Activated CD8-positive, alpha-beta T cell treated with anti-CD3 and anti-CD28 coated beads for 36 hours (primary cell): ENCODE data around the gene NFXL1. TPM values are rescaled to one million over a fixed set of nuclear protein-coding genes. Genes with fewer than 3 reads are reported as not detected.

Experiments
- ATAC-seq: fragments of 200-7000 bp; cut with Tn5 transposase; one replicate; pipeline ENCODE4 v1.10.0; 2021; ENCODE audit warnings: mild to moderate bottlenecking, moderate library complexity
- CTCF ChIA-PET: fragments of 350-600 bp; sonication (Branson Sonifier 250); formaldehyde crosslinking; loops from one replicate; lab custom pipeline; 2021; ENCODE audit warnings: antibody characterized with exemption; lab: Charles Lee
- POLR2A ChIA-PET: fragments of 350-600 bp; sonication (Branson Sonifier 250); formaldehyde crosslinking; loops from one replicate; lab custom pipeline; 2021; ENCODE audit warnings: antibody characterized with exemption; lab: Charles Lee
- DNase-seq: peaks from one replicate; pipeline ENCODE4 v3.0.0-alpha.2; 2020
- H3K27ac Mint-ChIP-seq: one replicate; pipeline ENCODE4 v1.8.0; 2021; ENCODE audit warnings: mild to moderate bottlenecking, mixed read lengths
- H3K27me3 Mint-ChIP-seq: one replicate; pipeline ENCODE4 v1.8.0; 2021; ENCODE audit warnings: mixed read lengths
- H3K36me3 Mint-ChIP-seq: one replicate; pipeline ENCODE4 v1.8.0; 2021; ENCODE audit warnings: low read depth, mixed read lengths
- H3K4me1 Mint-ChIP-seq: one replicate; pipeline ENCODE4 v1.8.0; 2021; ENCODE audit warnings: low read depth, mixed read lengths
- H3K4me3 Mint-ChIP-seq: one replicate; pipeline ENCODE4 v1.8.0; 2021; ENCODE audit warnings: mild to moderate bottlenecking, moderate library complexity, mixed read lengths
- H3K9me3 Mint-ChIP-seq: one replicate; pipeline ENCODE4 v1.8.0; 2021; ENCODE audit warnings: mixed read lengths
- CTCF ChIP-seq: fragments of 200-600 bp; IDR thresholded peaks from one replicate; pipeline ENCODE4 v1.8.0; 2022; ENCODE audit warnings: antibody characterized with exemption, mild to moderate bottlenecking
- intact Hi-C: fragments of 100-400 bp; cut with micrococcal nuclease; formaldehyde crosslinking; loops from one replicate; pipeline ENCODE4 v1.10.0; 2022
- total RNA-seq, 2 experiments: library from RNA; stranded (reverse); gene quantifications; one replicate each; pipeline ENCODE4 v1.2.3, GENCODE V29; 2021

Gene NFXL1
- total RNA-seq, 2 experiments from 2014 or later = 14.0 to 14.5 TPM

GRCh38 chr4:47837908-47838294 is 76.5 kb downstream of the NFXL1 start, which contains the start of gene CORIN:
Gene CORIN (minus strand): TSS chr4:47838067. CDS start chr4:47837949, 118 bp downstream.
- ChIA-PET CTCF (interaction anchor here (1.4 to 3.3 kb wide), 7 partner anchors 46 to 307 kb away, joined by 3 to 32 read pairs (median 5); no protein-coding TSS in a partner anchor), POLR2A (interaction anchor here (0.8 kb wide), 1 partner anchor 242 kb away, joined by 3 read pairs; no protein-coding TSS in a partner anchor)
- ATAC-seq (no peak), DNase-seq (peak; percentile 10)
- Mint-ChIP-seq H3K27ac (no peak within 1 kb of the TSS), H3K4me3 (peak within 1 kb of the TSS; percentile 74), H3K9me3 (no peaks in the 10 kb centered on the region), H3K36me3 (no peaks in the 10 kb centered on the region), H3K27me3 (peaks cover 9% of the 10 kb centered on the region), H3K4me1 (peaks cover 31% of the 10 kb centered on the region)
- TF ChIP-seq CTCF = no peak
- intact Hi-C loops = loop anchor here (5.0 kb wide), 1 partner anchor 151 kb away; no protein-coding TSS in a partner anchor

GRCh38 chr4:47837094-47837907 is 77.1 kb downstream of the NFXL1 start:
- Mint-ChIP-seq H3K27me3 (peaks cover 9% of the 10 kb centered on the region), H3K4me1 (peaks cover 31% of the 10 kb centered on the region), H3K4me3 (peak overlapping the region; percentile 74), H3K36me3 (no peaks in the 10 kb centered on the region), H3K9me3 (no peaks in the 10 kb centered on the region), H3K27ac (no peak overlapping the region)
- TF ChIP-seq CTCF = no peak
- ChIA-PET CTCF (interaction anchor here (0.7 to 3.3 kb wide), 23 partner anchors 10 to 308 kb away, joined by 3 to 32 read pairs (median 5); no protein-coding TSS in a partner anchor), POLR2A (interaction anchor here (0.6 to 0.8 kb wide), 2 partner anchors 243 to 887 kb away, joined by 3 to 4 read pairs; no protein-coding TSS in a partner anchor)
- DNase-seq (peak; percentile 62), ATAC-seq (peak; percentile 67)
- intact Hi-C loops = loop anchor here (5.0 kb wide), 1 partner anchor 150 kb away; no protein-coding TSS in a partner anchor

GRCh38 chr4:47836641-47837093 is 77.7 kb downstream of the NFXL1 start:
- H3K4me1 Mint-ChIP-seq = peaks cover 31% of the 10 kb centered on the region
- POLR2A ChIA-PET = interaction anchor here (0.6 kb wide), 1 partner anchor 886 kb away, joined by 4 read pairs; no protein-coding TSS in a partner anchor
- H3K9me3 Mint-ChIP-seq = no peaks in the 10 kb centered on the region
- peak; percentile 63 for TF ChIP-seq CTCF
- peak overlapping the region; percentile 74 for H3K4me3 Mint-ChIP-seq
- CTCF ChIA-PET = interaction anchor here (0.7 to 3.3 kb wide), 26 partner anchors 9 to 309 kb away, joined by 3 to 32 read pairs (median 4); no protein-coding TSS in a partner anchor
- peak; percentile 70 for DNase-seq
- intact Hi-C loops = loop anchor here (5.0 kb wide), 1 partner anchor 149 kb away; no protein-coding TSS in a partner anchor
- peaks cover 11% of the 10 kb centered on the region for H3K27me3 Mint-ChIP-seq
- peak; percentile 71 for ATAC-seq
- H3K27ac Mint-ChIP-seq = no peak overlapping the region
- no peaks in the 10 kb centered on the region for H3K36me3 Mint-ChIP-seq

DNA sequence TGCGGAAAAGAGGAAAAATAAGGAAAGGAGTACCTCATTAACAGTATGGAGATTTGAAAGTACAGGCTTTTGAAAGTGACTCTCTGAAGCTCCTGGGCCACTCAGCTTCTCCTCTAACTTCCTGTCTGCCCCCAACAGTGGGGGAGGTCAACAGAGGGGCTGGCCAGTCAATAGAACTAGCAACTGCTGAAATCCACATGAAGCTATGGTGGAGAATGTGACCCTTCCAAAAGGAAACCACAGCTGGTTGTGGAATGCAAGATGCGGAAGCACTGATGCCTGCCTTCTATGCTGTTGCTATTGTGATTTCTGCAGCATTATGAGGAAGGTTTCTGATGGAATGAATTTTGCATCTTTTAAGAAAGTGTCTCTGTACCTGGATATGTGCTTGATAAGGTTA is 78.9 kb downstream of the NFXL1 start:
- TF ChIP-seq CTCF = no peak

More for the DNA sequence above, 78.9 kb downstream of the NFXL1 start:
- ChIA-PET POLR2A (no interaction called here), CTCF (interaction anchor here (1.7 to 3.3 kb wide), 3 partner anchors 29 to 167 kb away, joined by 4 to 14 read pairs (median 6); no protein-coding TSS in a partner anchor)
- H3K27ac Mint-ChIP-seq = no peak overlapping the region
- H3K4me3 Mint-ChIP-seq = no peak overlapping the region
- no peaks in the 10 kb centered on the region for H3K9me3 Mint-ChIP-seq
- DNase-seq = no peak
- no peak for ATAC-seq
- peaks cover 12% of the 10 kb centered on the region for H3K27me3 Mint-ChIP-seq
- intact Hi-C loops = loop anchor here (5.0 kb wide), 1 partner anchor 148 kb away; no protein-coding TSS in a partner anchor
- H3K4me1 Mint-ChIP-seq = peaks cover 34% of the 10 kb centered on the region
- H3K36me3 Mint-ChIP-seq = no peaks in the 10 kb centered on the region
